DND-41 (cell line): ENCODE results near the gene FNBP1.
"Not testable (repeated sequence)": the region's sequence is repeated elsewhere in the genome, so short reads cannot be mapped to it uniquely, and the experiment has no call there.

Source experiments
- EZH2 ChIP-seq: IDR thresholded peaks from 3 replicates; pipeline ENCODE4 v1.6.1; 2012; ENCODE audit warnings: borderline replicate concordance, low read depth, mild to moderate bottlenecking, moderate library complexity, low read length, inconsistent platforms; ENCODE audit not compliant: severe bottlenecking
- TF ChIP-seq, protein P1 (sequence below): IDR thresholded peaks from 2 replicates; pipeline ENCODE4 v1.5.1; 2012; ENCODE audit warnings: borderline replicate concordance, low read length, moderate library complexity, mild to moderate bottlenecking; ENCODE audit not compliant: poor library complexity, severe bottlenecking; ENCODE audit errors: extremely low read depth

DNA sequence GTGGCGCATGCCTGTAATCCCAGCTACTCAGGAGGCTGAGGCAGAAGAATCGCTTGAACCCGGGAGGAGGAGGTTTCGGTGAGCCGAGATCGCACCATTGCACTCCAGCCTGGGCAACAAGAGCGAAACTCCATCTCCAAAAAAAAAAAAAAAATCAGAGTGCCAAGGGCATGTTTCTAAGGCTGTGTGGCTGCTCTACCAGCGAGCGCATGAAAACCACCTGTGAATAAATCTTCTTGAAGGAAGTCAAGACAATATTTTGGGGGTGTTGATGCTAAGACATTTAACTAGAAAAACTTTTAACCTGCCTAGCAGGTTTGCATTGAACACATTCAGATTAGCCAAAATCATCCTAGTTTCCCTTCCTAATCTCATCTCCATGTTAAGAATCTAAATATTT is 62.8 kb downstream of the FNBP1 start:
- TF ChIP-seq, protein P1, sequence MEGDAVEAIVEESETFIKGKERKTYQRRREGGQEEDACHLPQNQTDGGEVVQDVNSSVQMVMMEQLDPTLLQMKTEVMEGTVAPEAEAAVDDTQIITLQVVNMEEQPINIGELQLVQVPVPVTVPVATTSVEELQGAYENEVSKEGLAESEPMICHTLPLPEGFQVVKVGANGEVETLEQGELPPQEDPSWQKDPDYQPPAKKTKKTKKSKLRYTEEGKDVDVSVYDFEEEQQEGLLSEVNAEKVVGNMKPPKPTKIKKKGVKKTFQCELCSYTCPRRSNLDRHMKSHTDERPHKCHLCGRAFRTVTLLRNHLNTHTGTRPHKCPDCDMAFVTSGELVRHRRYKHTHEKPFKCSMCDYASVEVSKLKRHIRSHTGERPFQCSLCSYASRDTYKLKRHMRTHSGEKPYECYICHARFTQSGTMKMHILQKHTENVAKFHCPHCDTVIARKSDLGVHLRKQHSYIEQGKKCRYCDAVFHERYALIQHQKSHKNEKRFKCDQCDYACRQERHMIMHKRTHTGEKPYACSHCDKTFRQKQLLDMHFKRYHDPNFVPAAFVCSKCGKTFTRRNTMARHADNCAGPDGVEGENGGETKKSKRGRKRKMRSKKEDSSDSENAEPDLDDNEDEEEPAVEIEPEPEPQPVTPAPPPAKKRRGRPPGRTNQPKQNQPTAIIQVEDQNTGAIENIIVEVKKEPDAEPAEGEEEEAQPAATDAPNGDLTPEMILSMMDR: not testable (repeated sequence)
- TF ChIP-seq EZH2: not testable (repeated sequence)
